CD4-positive, alpha-beta T cell (primary cell): ENCODE measurements around the gene MIPOL1. TPM values are rescaled to one million over a fixed set of nuclear protein-coding genes. Genes with fewer than 3 reads are reported as not detected.

Source experiments
- ATAC-seq: fragments of 200-7000 bp; cut with Tn5 transposase; one replicate; pipeline ENCODE4 v1.10.0; 2022; ENCODE audit warnings: mild to moderate bottlenecking; ENCODE audit not compliant: poor library complexity
- CTCF ChIA-PET: fragments of 350-600 bp; sonication (Branson Sonifier 250); formaldehyde crosslinking; loops from one replicate; lab custom pipeline; 2021; ENCODE audit warnings: antibody characterized with exemption, inconsistent platforms; lab: Charles Lee
- POLR2A ChIA-PET: fragments of 350-600 bp; sonication (Branson Sonifier 250); formaldehyde crosslinking; loops from one replicate; lab custom pipeline; 2021; ENCODE audit warnings: antibody characterized with exemption, inconsistent platforms; lab: Charles Lee
- DNase-seq, 14 experiments: peaks; one replicate each; pipeline ENCODE4 v3.0.0-alpha.2; 2013 to 2020; ENCODE audit warnings: mixed read lengths in 2 of 14
- H3K27ac ChIP-seq, 2 donors: one replicate each; pipeline versions ENCODE4 v1.5.1 to v1.7.0; 2013; ENCODE audit warnings: low read length in 2 of 2, low read depth in 1 of 2, mild to moderate bottlenecking in 1 of 2
- H3K27me3 ChIP-seq, 2 experiments: 1 replicate in 1 of 2; 2 replicates in 1 of 2; pipeline versions ENCODE4 v1.6.1 to v1.7.0; 2013; ENCODE audit warnings: low read length in 2 of 2, control low read depth in 1 of 2, mild to moderate bottlenecking in 1 of 2, moderate library complexity in 1 of 2; ENCODE audit not compliant: insufficient read depth in 2 of 2, control insufficient read depth in 1 of 2
- H3K36me3 ChIP-seq: one replicate; pipeline ENCODE4 v1.6.1; 2013; ENCODE audit warnings: low read length, control low read depth; ENCODE audit not compliant: insufficient read depth
- H3K4me1 ChIP-seq: one replicate; pipeline ENCODE4 v1.6.1; 2013; ENCODE audit warnings: low read length, control low read depth; ENCODE audit not compliant: insufficient read depth
- H3K4me3 ChIP-seq: one replicate; pipeline ENCODE4 v1.5.1; 2013; ENCODE audit warnings: mild to moderate bottlenecking, low read length, moderate library complexity
- H3K9me3 ChIP-seq, 2 experiments: 1 replicate in 1 of 2; 2 replicates in 1 of 2; pipeline versions ENCODE4 v1.6.1 to v1.7.0; 2013; ENCODE audit warnings: low read length in 2 of 2, mild to moderate bottlenecking in 2 of 2, control low read depth in 1 of 2, moderate library complexity in 1 of 2; ENCODE audit not compliant: control insufficient read depth in 1 of 2, insufficient read depth in 1 of 2
- H3K27ac Mint-ChIP-seq: one replicate; pipeline ENCODE4 v1.8.0; 2020; ENCODE audit warnings: mixed read lengths
- H3K27me3 Mint-ChIP-seq: one replicate; pipeline ENCODE4 v1.8.0; 2021; ENCODE audit warnings: mixed read lengths
- H3K36me3 Mint-ChIP-seq: one replicate; pipeline ENCODE4 v1.8.0; 2021; ENCODE audit warnings: low read depth, mixed read lengths
- H3K4me1 Mint-ChIP-seq: one replicate; pipeline ENCODE4 v1.8.0; 2021; ENCODE audit warnings: low read depth, mixed read lengths
- H3K4me3 Mint-ChIP-seq: one replicate; pipeline ENCODE4 v1.8.0; 2020; ENCODE audit warnings: mild to moderate bottlenecking, mixed read lengths
- H3K9me3 Mint-ChIP-seq: one replicate; pipeline ENCODE4 v1.8.0; 2020; ENCODE audit warnings: mixed read lengths
- intact Hi-C, 2 experiments: fragments of 100-400 bp; cut with DNase I in 1 of 2; cut with micrococcal nuclease in 1 of 2; formaldehyde crosslinking; loops; one replicate each; pipeline versions ENCODE4 v1.15.1 to v1.9.0; 2023 to 2025; cut with DNase I, micrococcal nuclease
- total RNA-seq, 174 experiments: library from RNA in 2 of 174; stranded (reverse) in 2 of 174; gene quantifications; one replicate each; pipeline ENCODE4 v1.2.3 and lab custom pipeline; 2021 to 2026
- TF ChIP-seq, protein P1 (sequence below): fragments of 200-600 bp; IDR thresholded peaks from one replicate; pipeline ENCODE4 v1.8.0; 2022; ENCODE audit warnings: antibody characterized with exemption, mild to moderate bottlenecking

MIPOL1 gene
- total RNA-seq, 2 experiments from 2014 or later: 0.30 TPM; not detected in 1

DNA sequence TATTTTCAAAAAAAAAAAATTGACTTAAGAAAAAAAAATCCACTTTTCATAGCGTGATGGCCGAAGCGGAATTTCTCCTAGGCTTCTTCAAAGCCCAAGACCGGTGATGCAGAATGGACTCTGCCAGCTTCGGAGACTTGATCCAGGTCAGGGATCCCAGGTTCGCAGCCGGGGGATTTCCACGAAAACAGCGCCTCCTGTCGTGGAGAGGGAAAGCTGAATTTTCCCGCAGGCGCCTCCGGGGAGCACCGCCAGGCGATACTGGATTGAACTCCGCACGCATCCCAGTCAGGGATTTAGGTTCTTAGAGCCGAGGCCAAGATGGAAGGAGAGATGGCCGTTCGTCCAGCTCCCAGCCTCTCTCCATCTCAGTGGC is 399.8 kb downstream of the MIPOL1 start:
- ChIA-PET POLR2A (no interaction called here), CTCF (no interaction called here)
- intact Hi-C loops: no loop called here
- Histone ChIP-seq H3K36me3 (no peaks in the 10 kb centered on the region), H3K9me3 (peaks cover 6 to 60% of the 10 kb centered on the region in 2 experiments), H3K27ac (no peak overlapping the region), H3K4me1 (peaks cover 39% of the 10 kb centered on the region), H3K27me3 (peaks cover 86 to 91% of the 10 kb centered on the region in 2 experiments), H3K4me3 (no peak overlapping the region)
- Mint-ChIP-seq H3K27ac (no peak overlapping the region), H3K4me3 (peak overlapping the region; percentile 30), H3K36me3 (no peaks in the 10 kb centered on the region), H3K27me3 (peaks cover 87% of the 10 kb centered on the region), H3K4me1 (peaks cover 28% of the 10 kb centered on the region), H3K9me3 (peaks cover 3% of the 10 kb centered on the region)
- TF ChIP-seq, protein P1, sequence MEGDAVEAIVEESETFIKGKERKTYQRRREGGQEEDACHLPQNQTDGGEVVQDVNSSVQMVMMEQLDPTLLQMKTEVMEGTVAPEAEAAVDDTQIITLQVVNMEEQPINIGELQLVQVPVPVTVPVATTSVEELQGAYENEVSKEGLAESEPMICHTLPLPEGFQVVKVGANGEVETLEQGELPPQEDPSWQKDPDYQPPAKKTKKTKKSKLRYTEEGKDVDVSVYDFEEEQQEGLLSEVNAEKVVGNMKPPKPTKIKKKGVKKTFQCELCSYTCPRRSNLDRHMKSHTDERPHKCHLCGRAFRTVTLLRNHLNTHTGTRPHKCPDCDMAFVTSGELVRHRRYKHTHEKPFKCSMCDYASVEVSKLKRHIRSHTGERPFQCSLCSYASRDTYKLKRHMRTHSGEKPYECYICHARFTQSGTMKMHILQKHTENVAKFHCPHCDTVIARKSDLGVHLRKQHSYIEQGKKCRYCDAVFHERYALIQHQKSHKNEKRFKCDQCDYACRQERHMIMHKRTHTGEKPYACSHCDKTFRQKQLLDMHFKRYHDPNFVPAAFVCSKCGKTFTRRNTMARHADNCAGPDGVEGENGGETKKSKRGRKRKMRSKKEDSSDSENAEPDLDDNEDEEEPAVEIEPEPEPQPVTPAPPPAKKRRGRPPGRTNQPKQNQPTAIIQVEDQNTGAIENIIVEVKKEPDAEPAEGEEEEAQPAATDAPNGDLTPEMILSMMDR: no peak
- DNase-seq (no peak), ATAC-seq (no peak)

DNA sequence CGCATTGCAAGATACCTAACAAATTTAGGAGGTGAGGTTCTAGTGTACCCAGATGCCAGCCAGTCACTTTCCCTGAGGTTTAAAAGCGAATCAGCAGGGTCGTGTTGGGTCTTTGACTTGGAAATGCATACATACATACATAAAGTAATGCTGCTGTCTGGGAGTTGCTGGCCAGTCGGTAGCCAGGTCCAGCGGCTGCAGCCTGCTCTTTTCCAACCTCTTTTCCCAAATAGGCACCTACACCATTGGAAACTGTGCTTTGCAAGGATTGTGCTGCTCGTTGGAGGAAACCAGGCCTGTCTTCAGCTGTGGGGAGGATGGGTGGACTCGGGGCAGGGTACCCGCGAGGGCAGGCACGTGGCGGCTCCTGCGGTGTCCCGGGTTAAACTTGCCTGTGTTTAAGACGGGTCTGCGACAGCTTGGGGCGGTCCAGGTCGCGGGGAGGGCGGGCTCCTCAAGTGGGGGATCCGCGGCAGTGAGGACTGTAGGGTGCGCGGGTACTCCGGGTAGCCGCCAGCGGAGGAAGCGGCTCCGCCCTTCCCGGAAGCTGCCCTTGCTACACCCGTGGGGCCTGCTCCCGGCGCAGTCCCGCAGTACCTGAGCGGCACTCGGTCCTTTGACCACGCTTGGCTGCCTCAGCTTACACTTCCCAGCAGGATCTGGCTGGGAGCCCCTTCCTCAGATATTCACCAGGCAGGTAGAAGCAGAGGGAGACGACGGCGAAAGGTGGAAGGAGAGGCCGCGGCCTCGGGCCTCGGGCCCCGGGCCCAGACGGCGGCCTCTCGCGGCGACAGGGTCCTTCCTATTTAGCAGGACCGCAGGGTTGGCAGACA is 400.4 kb downstream of the MIPOL1 start:
- H3K27ac Mint-ChIP-seq: no peak overlapping the region
- peaks cover 87% of the 10 kb centered on the region for H3K27me3 Mint-ChIP-seq
- H3K27ac ChIP-seq: no peak overlapping the region
- no peak for ATAC-seq
- H3K9me3 Mint-ChIP-seq: peaks cover 3% of the 10 kb centered on the region
- H3K36me3 ChIP-seq: no peaks in the 10 kb centered on the region
- peaks cover 87 to 91% of the 10 kb centered on the region in 2 experiments for H3K27me3 ChIP-seq
- peaks cover 28% of the 10 kb centered on the region for H3K4me1 Mint-ChIP-seq
- no peak overlapping the region for H3K4me3 Mint-ChIP-seq
- H3K9me3 ChIP-seq: peaks cover 6 to 60% of the 10 kb centered on the region in 2 experiments
- ChIA-PET POLR2A (no interaction called here), CTCF (no interaction called here)
- H3K4me1 ChIP-seq: peaks cover 39% of the 10 kb centered on the region
- DNase-seq: no peak
- no peak overlapping the region for H3K4me3 ChIP-seq
- TF ChIP-seq, protein P1: no peak
- no peaks in the 10 kb centered on the region for H3K36me3 Mint-ChIP-seq
- intact Hi-C loops: no loop called here

DNA sequence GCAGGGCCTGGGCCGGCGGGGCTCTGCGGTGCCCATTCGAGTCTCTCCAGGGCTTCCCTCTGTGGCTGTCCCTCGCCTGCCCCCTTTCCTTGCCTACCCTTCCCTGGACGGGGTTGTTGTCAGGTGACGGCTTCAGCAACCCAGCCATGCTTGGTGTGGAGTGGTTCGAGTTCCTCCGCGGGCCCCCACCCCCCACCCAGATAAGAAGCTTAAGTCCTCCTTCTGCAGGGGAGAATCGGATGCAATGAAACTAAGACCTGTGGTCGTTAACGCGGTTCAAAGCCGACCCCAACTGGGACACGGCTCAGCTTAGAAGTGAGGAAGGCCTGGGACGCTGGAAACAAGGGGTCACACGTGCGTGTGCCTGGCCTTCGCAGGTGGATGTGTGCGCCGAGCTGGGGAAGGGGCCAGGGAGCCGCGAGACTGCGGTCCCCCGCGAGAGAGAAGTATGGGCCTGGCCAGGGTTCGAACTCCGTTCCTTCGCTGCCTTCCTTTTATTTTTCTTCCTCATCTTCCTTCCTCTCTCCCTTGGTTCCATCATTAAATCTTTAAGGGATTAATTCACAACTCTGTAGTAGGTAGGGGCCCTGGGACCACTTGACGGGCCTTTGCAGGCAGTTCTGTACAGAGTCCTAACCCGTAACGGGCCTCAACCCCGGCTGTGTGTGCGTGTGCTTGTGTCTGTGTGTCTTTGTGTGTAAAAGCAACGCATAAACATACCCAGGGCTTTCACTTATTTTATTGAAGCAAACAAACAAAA is 401.2 kb downstream of the MIPOL1 start:
- no peak overlapping the region for H3K27ac Mint-ChIP-seq
- TF ChIP-seq, protein P1: no peak
- peaks cover 27% of the 10 kb centered on the region for H3K4me1 Mint-ChIP-seq
- H3K27me3 ChIP-seq: peaks cover 82 to 91% of the 10 kb centered on the region in 2 experiments
- peaks cover 39% of the 10 kb centered on the region for H3K4me1 ChIP-seq
- H3K27ac ChIP-seq: no peak overlapping the region
- no peak overlapping the region for H3K4me3 ChIP-seq
- no peak overlapping the region for H3K4me3 Mint-ChIP-seq
- POLR2A ChIA-PET: no interaction called here
- CTCF ChIA-PET: no interaction called here
- H3K9me3 Mint-ChIP-seq: peaks cover 3% of the 10 kb centered on the region
- peaks cover 87% of the 10 kb centered on the region for H3K27me3 Mint-ChIP-seq
- no peak for DNase-seq
- H3K36me3 ChIP-seq: no peaks in the 10 kb centered on the region
- intact Hi-C loops: no loop called here
- H3K9me3 ChIP-seq: peaks cover 6 to 65% of the 10 kb centered on the region in 2 experiments
- ATAC-seq: no peak
- no peaks in the 10 kb centered on the region for H3K36me3 Mint-ChIP-seq
